Parathyroid adenoma (tissue), 2 donors: ENCODE results near the gene ST8SIA4.

Experiments used
- H2AFZ ChIP-seq: fragments of 300-600 bp; sonication (generic); one replicate; pipeline ENCODE4 v1.7.0; 2017; ENCODE audit warnings: antibody characterized with exemption, mild to moderate bottlenecking
- H3K27ac ChIP-seq: fragments of 300-600 bp; sonication (generic); one replicate; pipeline ENCODE4 v1.7.0; 2017
- H3K27me3 ChIP-seq: fragments of 300-600 bp; sonication (generic); one replicate; pipeline ENCODE4 v1.7.0; 2017; ENCODE audit warnings: low read length; ENCODE audit not compliant: control insufficient read depth, insufficient read depth
- H3K36me3 ChIP-seq: fragments of 300-600 bp; sonication (generic); one replicate; pipeline ENCODE4 v1.7.0; 2017; ENCODE audit warnings: low read length; ENCODE audit not compliant: control insufficient read depth, insufficient read depth
- H3K4me1 ChIP-seq: fragments of 300-600 bp; sonication (generic); one replicate; pipeline ENCODE4 v1.7.0; 2017; ENCODE audit warnings: control low read depth
- H3K4me2 ChIP-seq: fragments of 300-600 bp; sonication (generic); one replicate; pipeline ENCODE4 v1.7.0; 2017; ENCODE audit warnings: low read length
- H3K4me3 ChIP-seq: fragments of 300-600 bp; sonication (generic); one replicate; pipeline ENCODE4 v1.7.0; 2017; ENCODE audit warnings: low read depth, low read length
- H3K79me2 ChIP-seq: fragments of 300-600 bp; sonication (generic); one replicate; pipeline ENCODE4 v1.7.0; 2017; ENCODE audit warnings: control low read depth
- H3K9ac ChIP-seq: fragments of 300-600 bp; sonication (generic); one replicate; pipeline ENCODE4 v1.7.0; 2017; ENCODE audit warnings: mild to moderate bottlenecking
- H3K9me3 ChIP-seq: fragments of 300-600 bp; sonication (generic); one replicate; pipeline ENCODE4 v1.7.0; 2017; ENCODE audit warnings: low read length; ENCODE audit not compliant: control insufficient read depth
- CTCF ChIP-seq: fragments of 300-600 bp; sonication (generic); IDR thresholded peaks from one replicate; pipeline ENCODE4 v1.7.0; 2017; ENCODE audit warnings: antibody characterized with exemption, mild to moderate bottlenecking
- donor health status: primary hyperparathyroidism.

The ST8SIA4 gene

GRCh38 chr5:100872408-100873190 is 30.5 kb downstream of the ST8SIA4 start:
- H3K36me3 ChIP-seq, result no peaks in the 10 kb centered on the region
- no peak overlapping the region for H2AFZ ChIP-seq
- H3K4me3 ChIP-seq, result no peak overlapping the region
- no peaks in the 10 kb centered on the region for H3K9me3 ChIP-seq
- H3K27me3 ChIP-seq, result no peaks in the 10 kb centered on the region
- H3K79me2 ChIP-seq, result no peaks in the 10 kb centered on the region
- H3K4me2 ChIP-seq, result no peak overlapping the region
- no peak overlapping the region for H3K9ac ChIP-seq
- TF ChIP-seq CTCF, result no peak
- H3K4me1 ChIP-seq, result no peaks in the 10 kb centered on the region
- H3K27ac ChIP-seq, result no peak overlapping the region

GRCh38 chr5:100867039-100867562 is 36.0 kb downstream of the ST8SIA4 start:
- no peaks in the 10 kb centered on the region for H3K79me2 ChIP-seq
- H3K27ac ChIP-seq, result no peak overlapping the region
- H3K4me1 ChIP-seq, result no peaks in the 10 kb centered on the region
- H3K4me2 ChIP-seq, result no peak overlapping the region
- no peak overlapping the region for H3K4me3 ChIP-seq
- no peaks in the 10 kb centered on the region for H3K9me3 ChIP-seq
- no peak for TF ChIP-seq CTCF
- H3K9ac ChIP-seq, result no peak overlapping the region
- H2AFZ ChIP-seq, result no peak overlapping the region
- H3K27me3 ChIP-seq, result no peaks in the 10 kb centered on the region
- no peaks in the 10 kb centered on the region for H3K36me3 ChIP-seq

GRCh38 chr5:100864931-100865330 is 38.2 kb downstream of the ST8SIA4 start:
- Histone ChIP-seq H3K4me3 (no peak overlapping the region), H3K36me3 (no peaks in the 10 kb centered on the region), H3K9me3 (no peaks in the 10 kb centered on the region), H3K4me2 (no peak overlapping the region), H3K79me2 (no peaks in the 10 kb centered on the region), H3K27ac (no peak overlapping the region), H3K27me3 (no peaks in the 10 kb centered on the region), H2AFZ (no peak overlapping the region), H3K4me1 (no peaks in the 10 kb centered on the region), H3K9ac (no peak overlapping the region)
- no peak for TF ChIP-seq CTCF

- Histone ChIP-seq H2AFZ (no peak overlapping the region), H3K79me2 (no peaks in the 10 kb centered on the region), H3K4me1 (no peaks in the 10 kb centered on the region), H3K9ac (no peak overlapping the region), H3K27ac (no peak overlapping the region), H3K27me3 (no peaks in the 10 kb centered on the region), H3K4me2 (no peak overlapping the region), H3K4me3 (no peak overlapping the region), H3K36me3 (no peaks in the 10 kb centered on the region), H3K9me3 (no peaks in the 10 kb centered on the region)
- no peak for TF ChIP-seq CTCF
Observed at GRCh38 chr5:100863739-100864138, 39.3 kb downstream of the ST8SIA4 start.

GRCh38 chr5:100861148-100861547 is 41.9 kb downstream of the ST8SIA4 start:
- Histone ChIP-seq H3K79me2 (no peaks in the 10 kb centered on the region), H2AFZ (no peak overlapping the region), H3K4me2 (no peak overlapping the region), H3K9me3 (no peaks in the 10 kb centered on the region), H3K9ac (no peak overlapping the region), H3K27me3 (no peaks in the 10 kb centered on the region), H3K36me3 (no peaks in the 10 kb centered on the region), H3K4me3 (no peak overlapping the region), H3K27ac (no peak overlapping the region), H3K4me1 (no peaks in the 10 kb centered on the region)
- no peak for TF ChIP-seq CTCF
